B cell (primary cell): ENCODE results near the gene TM7SF3.

Source experiments
- EZH2 ChIP-seq: IDR thresholded peaks from 2 replicates; pipeline ENCODE4 v1.6.1; 2012; ENCODE audit warnings: borderline replicate concordance, low read depth, mild to moderate bottlenecking, moderate library complexity, low read length; ENCODE audit not compliant: insufficient read depth, poor library complexity, severe bottlenecking
- TF ChIP-seq, protein P1 (sequence below): fragments of 200-600 bp; IDR thresholded peaks from one replicate; pipeline ENCODE4 v1.8.0; 2022; ENCODE audit warnings: antibody characterized with exemption, mild to moderate bottlenecking

DNA sequence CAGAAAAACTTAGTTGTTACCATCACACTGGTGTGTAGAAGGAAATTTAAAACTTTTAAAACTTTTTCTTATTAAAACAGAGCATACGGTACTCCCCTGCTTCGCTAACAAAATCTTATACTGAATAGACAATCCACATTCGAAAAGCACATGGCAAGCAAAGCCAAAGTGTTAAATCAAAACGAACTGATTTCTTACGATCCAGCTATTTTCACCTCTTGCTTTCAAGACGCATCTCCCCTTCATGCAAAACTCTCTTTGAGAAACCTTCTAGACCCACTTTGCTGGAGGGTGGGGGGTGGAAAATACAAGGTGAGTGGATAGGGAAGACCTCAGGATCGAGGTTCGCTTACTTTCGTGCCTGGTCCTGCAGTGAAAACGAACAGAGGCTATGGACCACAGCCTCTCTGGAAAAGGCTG lies 76.7 kb downstream of the TM7SF3 start:
- TF ChIP-seq, protein P1, sequence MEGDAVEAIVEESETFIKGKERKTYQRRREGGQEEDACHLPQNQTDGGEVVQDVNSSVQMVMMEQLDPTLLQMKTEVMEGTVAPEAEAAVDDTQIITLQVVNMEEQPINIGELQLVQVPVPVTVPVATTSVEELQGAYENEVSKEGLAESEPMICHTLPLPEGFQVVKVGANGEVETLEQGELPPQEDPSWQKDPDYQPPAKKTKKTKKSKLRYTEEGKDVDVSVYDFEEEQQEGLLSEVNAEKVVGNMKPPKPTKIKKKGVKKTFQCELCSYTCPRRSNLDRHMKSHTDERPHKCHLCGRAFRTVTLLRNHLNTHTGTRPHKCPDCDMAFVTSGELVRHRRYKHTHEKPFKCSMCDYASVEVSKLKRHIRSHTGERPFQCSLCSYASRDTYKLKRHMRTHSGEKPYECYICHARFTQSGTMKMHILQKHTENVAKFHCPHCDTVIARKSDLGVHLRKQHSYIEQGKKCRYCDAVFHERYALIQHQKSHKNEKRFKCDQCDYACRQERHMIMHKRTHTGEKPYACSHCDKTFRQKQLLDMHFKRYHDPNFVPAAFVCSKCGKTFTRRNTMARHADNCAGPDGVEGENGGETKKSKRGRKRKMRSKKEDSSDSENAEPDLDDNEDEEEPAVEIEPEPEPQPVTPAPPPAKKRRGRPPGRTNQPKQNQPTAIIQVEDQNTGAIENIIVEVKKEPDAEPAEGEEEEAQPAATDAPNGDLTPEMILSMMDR = no peak
- TF ChIP-seq EZH2 = no peak
